ENCODE measurements around the gene CELSR2.

CELSR2 gene, protein sequence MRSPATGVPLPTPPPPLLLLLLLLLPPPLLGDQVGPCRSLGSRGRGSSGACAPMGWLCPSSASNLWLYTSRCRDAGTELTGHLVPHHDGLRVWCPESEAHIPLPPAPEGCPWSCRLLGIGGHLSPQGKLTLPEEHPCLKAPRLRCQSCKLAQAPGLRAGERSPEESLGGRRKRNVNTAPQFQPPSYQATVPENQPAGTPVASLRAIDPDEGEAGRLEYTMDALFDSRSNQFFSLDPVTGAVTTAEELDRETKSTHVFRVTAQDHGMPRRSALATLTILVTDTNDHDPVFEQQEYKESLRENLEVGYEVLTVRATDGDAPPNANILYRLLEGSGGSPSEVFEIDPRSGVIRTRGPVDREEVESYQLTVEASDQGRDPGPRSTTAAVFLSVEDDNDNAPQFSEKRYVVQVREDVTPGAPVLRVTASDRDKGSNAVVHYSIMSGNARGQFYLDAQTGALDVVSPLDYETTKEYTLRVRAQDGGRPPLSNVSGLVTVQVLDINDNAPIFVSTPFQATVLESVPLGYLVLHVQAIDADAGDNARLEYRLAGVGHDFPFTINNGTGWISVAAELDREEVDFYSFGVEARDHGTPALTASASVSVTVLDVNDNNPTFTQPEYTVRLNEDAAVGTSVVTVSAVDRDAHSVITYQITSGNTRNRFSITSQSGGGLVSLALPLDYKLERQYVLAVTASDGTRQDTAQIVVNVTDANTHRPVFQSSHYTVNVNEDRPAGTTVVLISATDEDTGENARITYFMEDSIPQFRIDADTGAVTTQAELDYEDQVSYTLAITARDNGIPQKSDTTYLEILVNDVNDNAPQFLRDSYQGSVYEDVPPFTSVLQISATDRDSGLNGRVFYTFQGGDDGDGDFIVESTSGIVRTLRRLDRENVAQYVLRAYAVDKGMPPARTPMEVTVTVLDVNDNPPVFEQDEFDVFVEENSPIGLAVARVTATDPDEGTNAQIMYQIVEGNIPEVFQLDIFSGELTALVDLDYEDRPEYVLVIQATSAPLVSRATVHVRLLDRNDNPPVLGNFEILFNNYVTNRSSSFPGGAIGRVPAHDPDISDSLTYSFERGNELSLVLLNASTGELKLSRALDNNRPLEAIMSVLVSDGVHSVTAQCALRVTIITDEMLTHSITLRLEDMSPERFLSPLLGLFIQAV (N-terminal part only)

DNA sequence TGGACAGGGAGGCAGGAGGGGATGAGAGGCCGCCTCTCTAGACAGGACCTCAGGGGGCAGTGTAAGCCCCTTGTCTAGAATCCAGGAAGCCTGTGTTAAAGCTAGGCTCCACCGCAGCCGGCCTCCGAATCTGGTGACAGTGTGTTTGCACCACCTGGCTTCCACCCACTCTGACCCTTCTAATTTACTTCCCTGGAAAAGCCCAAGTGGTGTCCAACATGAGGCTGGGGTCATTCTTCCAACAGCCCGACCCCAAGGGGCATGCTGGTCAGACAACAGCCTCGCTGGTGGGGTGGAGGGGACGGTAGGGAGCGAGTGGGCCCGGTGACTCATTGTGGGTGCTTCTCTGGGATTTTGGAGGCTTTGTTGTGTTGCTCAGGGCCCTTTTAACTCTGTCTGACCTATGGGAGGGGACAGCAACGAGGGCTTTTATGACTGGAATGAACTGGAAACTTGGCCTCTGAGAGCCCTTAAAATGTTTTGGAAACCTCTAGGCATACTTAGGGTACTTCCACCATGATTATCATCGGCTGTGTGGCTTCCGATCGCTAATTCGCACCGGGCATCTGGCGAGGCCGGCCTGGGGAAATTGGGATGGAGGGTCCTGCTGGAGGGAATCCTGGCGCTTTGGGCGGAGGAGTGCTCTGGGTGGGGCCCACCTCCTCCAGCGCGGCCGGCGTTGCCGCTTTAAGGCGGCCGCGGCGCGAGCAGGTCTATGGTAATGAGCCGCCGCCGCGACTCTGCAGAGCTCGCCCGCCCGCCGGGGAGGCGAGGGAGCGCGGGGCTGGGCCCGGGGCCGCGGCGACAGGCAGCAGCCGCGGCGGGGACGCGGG lies at the start of gene CELSR2:
Gene CELSR2 (plus strand): TSS at position 743 of the 833 bp plus-strand sequence. CDS start 541 bp downstream, outside the sequence.
- Histone ChIP-seq H3K4me3 (ENCODE audit: low read depth, low read length) (peak within 1 kb of the TSS; percentile 37), H3K36me3 (replicated peaks) (no peaks in the 10 kb centered on the region), H3K27ac (no peak within 1 kb of the TSS), H3K27me3 (replicated peaks) (no peaks in the 10 kb centered on the region)
- DNase-seq: peak; percentile 15
- TF ChIP-seq, protein P1, sequence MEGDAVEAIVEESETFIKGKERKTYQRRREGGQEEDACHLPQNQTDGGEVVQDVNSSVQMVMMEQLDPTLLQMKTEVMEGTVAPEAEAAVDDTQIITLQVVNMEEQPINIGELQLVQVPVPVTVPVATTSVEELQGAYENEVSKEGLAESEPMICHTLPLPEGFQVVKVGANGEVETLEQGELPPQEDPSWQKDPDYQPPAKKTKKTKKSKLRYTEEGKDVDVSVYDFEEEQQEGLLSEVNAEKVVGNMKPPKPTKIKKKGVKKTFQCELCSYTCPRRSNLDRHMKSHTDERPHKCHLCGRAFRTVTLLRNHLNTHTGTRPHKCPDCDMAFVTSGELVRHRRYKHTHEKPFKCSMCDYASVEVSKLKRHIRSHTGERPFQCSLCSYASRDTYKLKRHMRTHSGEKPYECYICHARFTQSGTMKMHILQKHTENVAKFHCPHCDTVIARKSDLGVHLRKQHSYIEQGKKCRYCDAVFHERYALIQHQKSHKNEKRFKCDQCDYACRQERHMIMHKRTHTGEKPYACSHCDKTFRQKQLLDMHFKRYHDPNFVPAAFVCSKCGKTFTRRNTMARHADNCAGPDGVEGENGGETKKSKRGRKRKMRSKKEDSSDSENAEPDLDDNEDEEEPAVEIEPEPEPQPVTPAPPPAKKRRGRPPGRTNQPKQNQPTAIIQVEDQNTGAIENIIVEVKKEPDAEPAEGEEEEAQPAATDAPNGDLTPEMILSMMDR (IDR thresholded peaks at IDR 0.05; ENCODE audit: low read depth, low read length, missing control alignments): peak; percentile 8
- in situ Hi-C loops (cut with HindIII; ENCODE audit: low pct_ligation_motif_present, low sequenced_read_pairs): no loop called here

DNA sequence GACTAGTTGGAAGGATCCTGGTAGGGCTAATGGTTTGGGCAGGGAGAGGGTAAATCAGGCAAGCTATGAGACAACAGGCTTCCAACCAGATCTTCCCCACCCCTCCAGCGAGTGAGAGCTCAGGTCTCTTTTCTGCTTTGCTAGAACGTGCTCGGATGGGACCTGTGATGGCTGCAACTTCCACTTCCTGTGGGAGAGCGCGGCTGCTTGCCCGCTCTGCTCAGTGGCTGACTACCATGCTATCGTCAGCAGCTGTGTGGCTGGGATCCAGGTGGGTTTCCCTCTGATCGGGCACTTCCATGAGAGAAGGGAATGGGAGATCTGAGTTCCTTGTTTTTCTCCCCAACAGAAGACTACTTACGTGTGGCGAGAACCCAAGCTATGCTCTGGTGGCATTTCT lies 49.6 kb upstream of the CELSR2 start:
- H3K27me3 ChIP-seq (replicated peaks): no peaks in the 10 kb centered on the region
- DNase-seq: no peak
- H3K4me3 ChIP-seq (ENCODE audit: low read depth, low read length): no peak overlapping the region
- TF ChIP-seq, protein P1 (IDR thresholded peaks at IDR 0.05; ENCODE audit: low read depth, low read length, missing control alignments): no peak
- in situ Hi-C loops (cut with HindIII; ENCODE audit: low pct_ligation_motif_present, low sequenced_read_pairs): no loop called here
- H3K27ac ChIP-seq: no peak overlapping the region
- no peaks in the 10 kb centered on the region for H3K36me3 ChIP-seq (replicated peaks)

DNA sequence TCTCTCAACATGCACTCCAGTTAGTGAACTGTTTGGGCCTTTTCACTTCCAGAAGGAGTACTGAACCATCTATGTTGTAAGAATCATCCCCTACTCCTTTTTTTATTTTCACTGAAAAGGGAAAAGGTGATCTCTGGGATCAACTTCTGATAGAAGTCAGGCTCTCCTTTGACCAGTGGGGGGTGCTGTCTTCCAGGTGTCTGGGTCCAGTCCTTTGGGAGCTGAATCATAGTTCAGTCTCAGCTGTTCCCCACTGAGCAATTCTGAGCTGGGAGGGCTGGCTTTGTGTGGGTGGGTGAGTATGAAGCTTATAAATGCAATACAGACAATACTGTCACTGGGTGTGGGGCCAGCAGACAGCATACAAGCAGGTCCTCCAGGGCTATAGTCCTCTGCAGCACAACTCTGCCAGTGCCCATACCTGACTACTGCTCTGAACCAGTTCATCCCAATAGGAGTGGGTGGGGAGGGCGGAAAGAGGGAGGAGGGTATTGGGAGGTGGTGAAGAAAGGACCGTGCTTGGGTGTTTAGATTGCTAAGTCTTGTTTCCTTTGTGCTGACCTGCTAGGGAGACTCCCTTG lies 48.1 kb upstream of the CELSR2 start:
- Histone ChIP-seq H3K27me3 (replicated peaks) (no peaks in the 10 kb centered on the region), H3K4me3 (ENCODE audit: low read depth, low read length) (no peak overlapping the region), H3K27ac (no peak overlapping the region), H3K36me3 (replicated peaks) (no peaks in the 10 kb centered on the region)
- DNase-seq: peak; percentile 95
- in situ Hi-C loops (cut with HindIII; ENCODE audit: low pct_ligation_motif_present, low sequenced_read_pairs): no loop called here
- TF ChIP-seq, protein P1 (IDR thresholded peaks at IDR 0.05; ENCODE audit: low read depth, low read length, missing control alignments): peak; percentile 91

DNA sequence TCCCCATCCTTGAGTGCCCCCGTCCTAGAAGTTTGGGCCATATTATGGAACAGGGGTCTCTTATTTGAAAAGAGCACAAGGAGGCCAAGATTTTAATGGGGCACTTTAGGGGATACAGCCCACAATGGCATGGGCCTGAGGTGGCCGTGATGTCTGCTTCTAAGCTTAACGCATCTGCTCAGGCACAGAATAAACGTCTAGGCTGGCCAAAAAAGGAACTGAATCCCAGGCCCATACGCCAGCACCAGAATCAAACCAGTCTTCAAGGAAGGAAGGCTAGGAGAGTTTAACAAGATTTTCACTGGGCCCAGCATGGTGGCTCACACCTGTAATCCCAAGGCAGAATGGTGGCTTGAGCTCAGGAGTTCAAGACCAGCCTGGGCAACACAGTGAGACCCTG lies 44.9 kb upstream of the CELSR2 start:
- TF ChIP-seq, protein P1 (IDR thresholded peaks at IDR 0.05; ENCODE audit: low read depth, low read length, missing control alignments): no peak
- H3K4me3 ChIP-seq (ENCODE audit: low read depth, low read length): no peak overlapping the region
- in situ Hi-C loops (cut with HindIII; ENCODE audit: low pct_ligation_motif_present, low sequenced_read_pairs): no loop called here
- no peaks in the 10 kb centered on the region for H3K36me3 ChIP-seq (replicated peaks)
- H3K27me3 ChIP-seq (replicated peaks): no peaks in the 10 kb centered on the region
- no peak for DNase-seq
- no peak overlapping the region for H3K27ac ChIP-seq

DNA sequence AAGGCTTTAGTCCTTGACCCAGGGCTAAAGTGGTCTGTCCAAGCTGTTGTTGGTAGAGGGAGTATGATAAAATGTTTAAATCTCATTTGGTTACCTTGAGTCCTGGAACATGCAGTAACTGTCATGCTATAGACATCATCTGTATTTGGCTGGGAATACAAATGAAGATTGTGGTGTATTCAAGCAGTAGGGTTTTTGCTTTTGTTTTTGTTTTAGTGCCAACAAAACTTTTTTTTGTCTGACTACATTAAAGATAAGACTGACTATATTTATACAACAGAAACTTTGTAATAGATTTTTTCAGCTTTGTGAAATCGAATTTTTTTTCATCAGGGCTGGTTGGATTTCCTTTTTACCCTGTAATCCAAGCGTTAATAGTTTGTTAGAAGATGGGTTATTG lies 43.0 kb upstream of the CELSR2 start:
- in situ Hi-C loops (cut with HindIII; ENCODE audit: low pct_ligation_motif_present, low sequenced_read_pairs): no loop called here
- H3K36me3 ChIP-seq (replicated peaks): no peaks in the 10 kb centered on the region
- H3K27ac ChIP-seq: no peak overlapping the region
- H3K27me3 ChIP-seq (replicated peaks): no peaks in the 10 kb centered on the region
- TF ChIP-seq, protein P1 (IDR thresholded peaks at IDR 0.05; ENCODE audit: low read depth, low read length, missing control alignments): no peak
- no peak for DNase-seq
- H3K4me3 ChIP-seq (ENCODE audit: low read depth, low read length): no peak overlapping the region
